Glomerular visceral epithelial cell (primary cell): Measurements from ENCODE around the gene EPC1.
"Not testable (repeated sequence)": the region's sequence is repeated elsewhere in the genome, so short reads cannot be mapped to it uniquely, and the experiment has no call there.

ENCODE experiments used
- DNase-seq: peaks from one replicate; pipeline ENCODE4 v3.0.0-alpha.2; 2016; ENCODE audit errors: extremely low spot score

EPC1 gene

GRCh38 chr10:32346551-32347362 lies at the start of gene EPC1:
Gene EPC1, minus strand, starts transcription at chr10:32347158. Its CDS starts 243 bp downstream, at chr10:32346915.
- DNase-seq: peak; percentile 89

- no peak for DNase-seq
Measured at GRCh38 chr10:32393911-32394310, 47.0 kb upstream of the EPC1 start.

- not testable (repeated sequence) for DNase-seq
Measured at GRCh38 chr10:32392284-32392683, 45.3 kb upstream of the EPC1 start.

- DNase-seq: no peak
Measured at GRCh38 chr10:32390193-32390592, 43.2 kb upstream of the EPC1 start.

GRCh38 chr10:32388258-32389027 lies 41.5 kb upstream of the EPC1 start:
- DNase-seq: no peak

- no peak for DNase-seq
Measured at GRCh38 chr10:32386623-32387260, 39.8 kb upstream of the EPC1 start.

GRCh38 chr10:32384171-32384570 lies 37.2 kb upstream of the EPC1 start:
- DNase-seq: no peak

GRCh38 chr10:32381165-32381564 lies 34.2 kb upstream of the EPC1 start:
- DNase-seq: no peak

GRCh38 chr10:32379950-32380551 lies 33.1 kb upstream of the EPC1 start:
- DNase-seq: no peak

- peak; percentile 38 for DNase-seq
Measured at GRCh38 chr10:32379318-32379949, 32.5 kb upstream of the EPC1 start.

GRCh38 chr10:32378363-32379317 lies 31.7 kb upstream of the EPC1 start:
- peak; percentile 88 for DNase-seq

GRCh38 chr10:32377458-32378259 lies 30.7 kb upstream of the EPC1 start:
- peak; percentile 35 for DNase-seq

- no peak for DNase-seq
Measured at GRCh38 chr10:32376771-32377170, 29.8 kb upstream of the EPC1 start.

- no peak for DNase-seq
Measured at GRCh38 chr10:32376097-32376496, 29.1 kb upstream of the EPC1 start.

- no peak for DNase-seq
Measured at GRCh38 chr10:32375631-32376030, 28.7 kb upstream of the EPC1 start.

GRCh38 chr10:32374605-32375004 lies 27.6 kb upstream of the EPC1 start:
- no peak for DNase-seq

- DNase-seq: no peak
Measured at GRCh38 chr10:32373496-32373895, 26.5 kb upstream of the EPC1 start.

GRCh38 chr10:32373031-32373430 lies 26.1 kb upstream of the EPC1 start:
- DNase-seq: no peak

GRCh38 chr10:32372000-32372875 lies 25.3 kb upstream of the EPC1 start:
- DNase-seq: no peak
